H9 (cell line): ENCODE measurements around the gene RARS1. TPM values are rescaled to one million over a fixed set of nuclear protein-coding genes. Genes with fewer than 3 reads are reported as not detected.

Experiments
- DNase-seq: peaks from one replicate; pipeline ENCODE4 v3.0.0-alpha.2; 2017
- H2AFZ ChIP-seq: one replicate; pipeline ENCODE4 v1.6.1; 2013; ENCODE audit warnings: mild to moderate bottlenecking, low read length, control low read depth, moderate library complexity
- H2AK5ac ChIP-seq: 2 replicates; pipeline ENCODE4 v1.6.1; 2013; ENCODE audit warnings: low read length, control low read depth, mixed read lengths; ENCODE audit not compliant: insufficient read length
- H2BK120ac ChIP-seq: one replicate; pipeline ENCODE4 v1.6.1; 2013; ENCODE audit warnings: low read depth, mild to moderate bottlenecking, low read length, control low read depth, inconsistent platforms; ENCODE audit not compliant: poor library complexity, severe bottlenecking
- H2BK12ac ChIP-seq: 2 replicates; pipeline ENCODE4 v1.6.1; 2013; ENCODE audit warnings: low read length, control low read depth, mixed read lengths, low read depth; ENCODE audit not compliant: insufficient read length
- H2BK15ac ChIP-seq: 2 replicates; pipeline ENCODE4 v1.6.1; 2013; ENCODE audit warnings: low read depth, low read length, control low read depth
- H2BK20ac ChIP-seq: one replicate; pipeline ENCODE4 v1.6.1; 2013; ENCODE audit warnings: low read depth, mild to moderate bottlenecking, low read length, control low read depth, inconsistent platforms; ENCODE audit not compliant: poor library complexity, severe bottlenecking
- H2BK5ac ChIP-seq: 2 replicates; pipeline ENCODE4 v1.6.1; 2013; ENCODE audit warnings: low read length, control low read depth, mixed read lengths; ENCODE audit not compliant: insufficient read length
- H3K14ac ChIP-seq: 2 replicates; pipeline ENCODE4 v1.6.1; 2013; ENCODE audit warnings: low read length, control low read depth; ENCODE audit not compliant: insufficient read depth
- H3K18ac ChIP-seq: 2 replicates; pipeline ENCODE4 v1.6.1; 2013; ENCODE audit warnings: low read depth, mild to moderate bottlenecking, mixed read lengths, low read length, control low read depth; ENCODE audit not compliant: insufficient read length
- H3K23ac ChIP-seq: 2 replicates; pipeline ENCODE4 v1.6.1; 2013; ENCODE audit warnings: low read length, control low read depth, mixed read lengths, low read depth; ENCODE audit not compliant: insufficient read length
- H3K23me2 ChIP-seq: 2 replicates; pipeline ENCODE4 v1.6.1; 2013; ENCODE audit warnings: low read depth, mild to moderate bottlenecking, mixed read lengths, low read length, control low read depth; ENCODE audit not compliant: insufficient read length, poor library complexity, severe bottlenecking
- H3K27ac ChIP-seq: 2 replicates; pipeline ENCODE4 v1.5.1; 2013; ENCODE audit warnings: low read length, control low read depth, mixed read lengths, low read depth; ENCODE audit not compliant: insufficient read length
- H3K27me3 ChIP-seq: 2 replicates; pipeline ENCODE4 v1.6.1; 2013; ENCODE audit warnings: low read length, control low read depth, inconsistent platforms; ENCODE audit not compliant: insufficient read depth
- H3K4ac ChIP-seq: 2 replicates; pipeline ENCODE4 v1.6.1; 2013; ENCODE audit warnings: low read depth, mild to moderate bottlenecking, control low read depth, inconsistent platforms, low read length, moderate library complexity
- H3K4me1 ChIP-seq: 2 replicates; pipeline ENCODE4 v1.6.1; 2013; ENCODE audit warnings: low read length, control low read depth, inconsistent platforms; ENCODE audit not compliant: insufficient read depth
- H3K4me2 ChIP-seq: 2 replicates; pipeline ENCODE4 v1.6.1; 2013; ENCODE audit warnings: low read length, control low read depth, mixed read lengths; ENCODE audit not compliant: insufficient read length, insufficient read depth
- H3K56ac ChIP-seq: 2 replicates; pipeline ENCODE4 v1.6.1; 2013; ENCODE audit warnings: low read depth, mild to moderate bottlenecking, mixed read lengths, low read length, control low read depth; ENCODE audit not compliant: insufficient read length
- H3K79me1 ChIP-seq: 2 replicates; pipeline ENCODE4 v1.6.1; 2013; ENCODE audit warnings: low read depth, mild to moderate bottlenecking, moderate library complexity, low read length, control low read depth, inconsistent platforms; ENCODE audit not compliant: insufficient read depth, poor library complexity, severe bottlenecking
- H3K79me2 ChIP-seq: 2 replicates; pipeline ENCODE4 v1.6.1; 2013; ENCODE audit warnings: low read length, control low read depth, inconsistent platforms; ENCODE audit not compliant: insufficient read depth
- H3K9ac ChIP-seq: 2 replicates; pipeline ENCODE4 v1.6.1; 2013; ENCODE audit warnings: low read length, control low read depth, mixed read lengths; ENCODE audit not compliant: insufficient read length; ENCODE audit errors: extremely low read depth
- H3K9me3 ChIP-seq: one replicate; pipeline ENCODE4 v1.6.1; 2013; ENCODE audit warnings: low read depth, low read length, inconsistent platforms; ENCODE audit not compliant: control insufficient read depth
- H3T11ph ChIP-seq: one replicate; pipeline ENCODE4 v1.6.1; 2013; ENCODE audit warnings: mild to moderate bottlenecking, low read length, control low read depth, inconsistent platforms
- H4K20me1 ChIP-seq: one replicate; pipeline ENCODE4 v1.6.1; 2013; ENCODE audit not compliant: control insufficient read depth, insufficient read length, insufficient read depth
- H4K5ac ChIP-seq: 2 replicates; pipeline ENCODE4 v1.6.1; 2013; ENCODE audit warnings: low read depth, mild to moderate bottlenecking, mixed read lengths, low read length, control low read depth; ENCODE audit not compliant: insufficient read length
- H4K8ac ChIP-seq: replicated peaks from 2 replicates; pipeline ENCODE4 v1.6.1; 2013; ENCODE audit warnings: low read length, control low read depth, mixed read lengths, low read depth; ENCODE audit not compliant: insufficient read length
- H4K91ac ChIP-seq: 2 replicates; pipeline ENCODE4 v1.6.1; 2013; ENCODE audit warnings: low read depth, mild to moderate bottlenecking, moderate library complexity, mixed read lengths, low read length, control low read depth; ENCODE audit not compliant: insufficient read length
- H3K27ac Mint-ChIP-seq, 3 experiments: 2 replicates in 2 of 3; 3 replicates in 1 of 3; pipeline ENCODE4 v1.8.0; 2020 to 2021; ENCODE audit warnings: mixed read lengths in 3 of 3, mild to moderate bottlenecking in 1 of 3, moderate library complexity in 1 of 3
- H3K27me3 Mint-ChIP-seq: 2 replicates; pipeline ENCODE4 v1.8.0; 2021; ENCODE audit warnings: low read depth, mild to moderate bottlenecking, moderate library complexity, mixed read lengths
- H3K36me3 Mint-ChIP-seq, 3 experiments: 2 replicates in 2 of 3; 3 replicates in 1 of 3; pipeline ENCODE4 v1.8.0; 2020 to 2021; ENCODE audit warnings: low read depth in 3 of 3, mixed read lengths in 3 of 3; ENCODE audit not compliant: insufficient read depth in 1 of 3
- H3K4me1 Mint-ChIP-seq, 2 experiments: 2 replicates each; pipeline ENCODE4 v1.8.0; 2020; ENCODE audit warnings: mixed read lengths in 2 of 2
- H3K4me3 Mint-ChIP-seq, 2 experiments: 2 replicates in 1 of 2; 3 replicates in 1 of 2; pipeline ENCODE4 v1.8.0; 2020 to 2021; ENCODE audit warnings: mild to moderate bottlenecking in 2 of 2, mixed read lengths in 2 of 2, moderate library complexity in 1 of 2
- H3K9me3 Mint-ChIP-seq, 2 experiments: 2 replicates in 1 of 2; 3 replicates in 1 of 2; pipeline ENCODE4 v1.8.0; 2020; ENCODE audit warnings: mild to moderate bottlenecking in 2 of 2, mixed read lengths in 2 of 2, moderate library complexity in 1 of 2
- WGBS: extraction: QIAGEN DNeasy Blood & Tissue Kit; methylation state at CpG from one replicate; pipeline ENCODE4 v1.1.7; 2013; ENCODE audit warnings: missing lambda C conversion rate, low lambda C conversion rate, mixed read lengths; ENCODE audit not compliant: insufficient read length; ENCODE audit errors: extremely low coverage; 5-methylcytosine and 5-hydroxymethylcytosine counted together
- total RNA-seq: library from RNA; stranded (reverse); gene quantifications from 2 replicates; pipeline ENCODE4 v1.2.1, GENCODE V29; 2021
- TF ChIP-seq, protein P1 (sequence below): fragments of 200-600 bp; sonication (generic); conservative IDR thresholded peaks from 3 replicates; pipeline ENCODE4 v1.8.0; 2021; ENCODE audit warnings: antibody characterized with exemption, mild to moderate bottlenecking

The RARS1 gene
- total RNA-seq, 1 experiment from 2014 or later = 108 TPM

DNA sequence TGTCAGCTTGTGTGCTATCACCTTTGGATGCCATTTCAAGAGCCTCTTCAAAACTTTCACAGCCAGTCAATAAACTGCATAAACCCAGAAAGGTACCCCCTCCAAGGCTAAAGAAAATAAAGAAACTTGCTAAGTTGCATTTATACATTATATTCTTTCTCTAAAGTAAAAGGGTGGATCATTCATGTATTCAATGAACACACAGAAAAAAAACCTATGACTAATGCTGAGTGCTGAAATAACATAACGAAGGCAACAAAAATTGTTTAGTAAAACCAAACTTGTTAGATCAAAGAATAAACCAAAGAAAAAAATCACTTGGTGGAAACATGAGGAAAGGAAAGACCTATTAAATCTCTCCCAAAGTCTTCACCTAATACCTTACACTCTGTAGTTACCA is 77.7 kb downstream of the RARS1 start:
- DNase-seq = no peak
- Histone ChIP-seq H3K23me2 (no peaks in the 10 kb centered on the region), H3K23ac (no peak overlapping the region), H3K9me3 (no peaks in the 10 kb centered on the region), H2BK15ac (no peak overlapping the region), H4K8ac (no peak overlapping the region), H3K14ac (no peak overlapping the region), H3K79me2 (peaks cover 4% of the 10 kb centered on the region; the same call in 1 of the 2 replicates), H3K18ac (no peak overlapping the region), H3K4me1 (no peaks in the 10 kb centered on the region), H2BK5ac (no peak overlapping the region), H4K91ac (no peak overlapping the region), H2BK12ac (no peak overlapping the region), H3K27ac (no peak overlapping the region), H3T11ph (no peak overlapping the region), H4K20me1 (no peaks in the 10 kb centered on the region), H2BK120ac (no peak overlapping the region), H4K5ac (no peak overlapping the region), H2BK20ac (no peak overlapping the region), H3K4me2 (no peak overlapping the region), H3K79me1 (peaks cover 3% of the 10 kb centered on the region), H3K56ac (no peak overlapping the region), H3K9ac (no peak overlapping the region), H2AK5ac (no peak overlapping the region), H3K27me3 (no peaks in the 10 kb centered on the region), H2AFZ (no peak overlapping the region), H3K4ac (no peak overlapping the region)
- Mint-ChIP-seq H3K9me3 (no peaks in the 10 kb centered on the region), H3K4me1 (peaks cover 8 to 9% of the 10 kb centered on the region in 2 experiments; a peak in 3 of 4 replicates), H3K27ac (no peak overlapping the region), H3K36me3 (peaks cover 25 to 69% (median 64%) of the 10 kb centered on the region in 3 experiments), H3K27me3 (no peaks in the 10 kb centered on the region), H3K4me3 (no peak overlapping the region)
- TF ChIP-seq, protein P1, sequence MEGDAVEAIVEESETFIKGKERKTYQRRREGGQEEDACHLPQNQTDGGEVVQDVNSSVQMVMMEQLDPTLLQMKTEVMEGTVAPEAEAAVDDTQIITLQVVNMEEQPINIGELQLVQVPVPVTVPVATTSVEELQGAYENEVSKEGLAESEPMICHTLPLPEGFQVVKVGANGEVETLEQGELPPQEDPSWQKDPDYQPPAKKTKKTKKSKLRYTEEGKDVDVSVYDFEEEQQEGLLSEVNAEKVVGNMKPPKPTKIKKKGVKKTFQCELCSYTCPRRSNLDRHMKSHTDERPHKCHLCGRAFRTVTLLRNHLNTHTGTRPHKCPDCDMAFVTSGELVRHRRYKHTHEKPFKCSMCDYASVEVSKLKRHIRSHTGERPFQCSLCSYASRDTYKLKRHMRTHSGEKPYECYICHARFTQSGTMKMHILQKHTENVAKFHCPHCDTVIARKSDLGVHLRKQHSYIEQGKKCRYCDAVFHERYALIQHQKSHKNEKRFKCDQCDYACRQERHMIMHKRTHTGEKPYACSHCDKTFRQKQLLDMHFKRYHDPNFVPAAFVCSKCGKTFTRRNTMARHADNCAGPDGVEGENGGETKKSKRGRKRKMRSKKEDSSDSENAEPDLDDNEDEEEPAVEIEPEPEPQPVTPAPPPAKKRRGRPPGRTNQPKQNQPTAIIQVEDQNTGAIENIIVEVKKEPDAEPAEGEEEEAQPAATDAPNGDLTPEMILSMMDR = no peak
- no CpG with 5 or more reads among the region's 1 CpG for WGBS
